Thyroid gland (tissue), 4 donors: ENCODE measurements around the gene PCDH1. TPM values are rescaled to one million over a fixed set of nuclear protein-coding genes. Genes with fewer than 3 reads are reported as not detected.
"Not testable (repeated sequence)": the region's sequence is repeated elsewhere in the genome, so short reads cannot be mapped to it uniquely, and the experiment has no call there.

Source experiments
- DNase-seq, 2 donors: peaks; one replicate each; pipeline ENCODE4 v3.0.0-alpha.2; 2019
- H3K27ac ChIP-seq, 3 donors: fragments of 200-600 bp; sonication (generic); 1 replicate in 2 of 3; 2 replicates in 1 of 3; pipeline ENCODE4 v1.5.1; 2016 to 2019; ENCODE audit warnings: mild to moderate bottlenecking in 1 of 3, moderate library complexity in 1 of 3
- H3K27me3 ChIP-seq: fragments of 200-600 bp; sonication (generic); one replicate; pipeline ENCODE4 v1.5.1; 2019
- H3K36me3 ChIP-seq, 2 donors: fragments of 200-600 bp; sonication (generic); one replicate each; pipeline ENCODE4 v1.5.1; 2016 to 2019
- H3K4me1 ChIP-seq, 2 donors: fragments of 200-600 bp; sonication (generic); one replicate each; pipeline ENCODE4 v1.5.1; 2017 to 2019
- H3K4me3 ChIP-seq, 3 donors: fragments of 200-600 bp; sonication (generic); replicated peaks in 1 of 3; 1 replicate in 2 of 3; 2 replicates in 1 of 3; pipeline ENCODE4 v1.5.1; 2016; ENCODE audit warnings: mild to moderate bottlenecking in 1 of 3
- H3K9me3 ChIP-seq: fragments of 200-600 bp; sonication (generic); one replicate; pipeline ENCODE4 v1.5.1; 2017
- CTCF ChIP-seq, 6 experiments: fragments of 200-600 bp in 3 of 6; fragments of 450-650 bp in 3 of 6; sonication (generic) in 3 of 6; IDR thresholded peaks; one replicate each; pipeline ENCODE4 v1.5.1; 2016 to 2019; ENCODE audit warnings: antibody characterized with exemption in 6 of 6, mild to moderate bottlenecking in 2 of 6, inconsistent platforms in 1 of 6, moderate library complexity in 1 of 6
- POLR2A ChIP-seq, 2 donors: fragments of 450-650 bp; IDR thresholded peaks; one replicate each; pipeline ENCODE4 v1.6.1; 2017; ENCODE audit warnings: antibody characterized with exemption in 2 of 2, mild to moderate bottlenecking in 2 of 2, moderate library complexity in 1 of 2
- WGBS, 2 donors: methylation state at CpG; one replicate each; pipeline ENCODE4 v1.1.5; 2017; 5-methylcytosine and 5-hydroxymethylcytosine counted together
- intact Hi-C: fragments of 100-400 bp; cut with DNase I; formaldehyde crosslinking; loops from one replicate; pipeline ENCODE4 v1.15.1; 2023
- total RNA-seq, 4 donors: library from RNA; depleted of rRNA; stranded (reverse); fragments of >200 nt; gene quantifications; one replicate each; pipeline ENCODE4 v1.2.3, GENCODE V29; 2016

Gene PCDH1
- total RNA-seq, 4 donors from 2014 or later = 23.4 to 76.2 (median 37.5) TPM

DNA sequence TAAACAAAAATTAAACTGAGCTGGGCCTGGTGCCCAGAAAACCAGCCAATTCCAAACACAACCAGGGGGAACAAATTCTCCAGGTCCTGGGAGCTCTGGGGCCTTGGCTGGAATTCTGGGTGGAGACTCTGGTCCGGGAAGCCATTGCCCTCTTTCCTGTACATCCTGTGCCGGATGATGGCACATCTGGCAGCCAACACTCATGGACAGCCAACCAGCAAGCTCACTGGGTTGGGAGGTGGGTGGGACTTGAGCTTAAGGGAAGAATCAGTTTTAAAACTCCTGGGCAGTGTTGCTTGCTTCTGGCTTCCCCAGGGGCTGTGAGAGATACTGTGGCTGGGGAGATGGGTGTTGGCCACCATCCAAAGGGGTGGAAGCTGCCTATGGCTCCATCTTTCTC is 56.1 kb downstream of the PCDH1 start:
- 29 to 44% methylated on average over 2 of the region's 2 CpGs for WGBS, 2 donors

DNA sequence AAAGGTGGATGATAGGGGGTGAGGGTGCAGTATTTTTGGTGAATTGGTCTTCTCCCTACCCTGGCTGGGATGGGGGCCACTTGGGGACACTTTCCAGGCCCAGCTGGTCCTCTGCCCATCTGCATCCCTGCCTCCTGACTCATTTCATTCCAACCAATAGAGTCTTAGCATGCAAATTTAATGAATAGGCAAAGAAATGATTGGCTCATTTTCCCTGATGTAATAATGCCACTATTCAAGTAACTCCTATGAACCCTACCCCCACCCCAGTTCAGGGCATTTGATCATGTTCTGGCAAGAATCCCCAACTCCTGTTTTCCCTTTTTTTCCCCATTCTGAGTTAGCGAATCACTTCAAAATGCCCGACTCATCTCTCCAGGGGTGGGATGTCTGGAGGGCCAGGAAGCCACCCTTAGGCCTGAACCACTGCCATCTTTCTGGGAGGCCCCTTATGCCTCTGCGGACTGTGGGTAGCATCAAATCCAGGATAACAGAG is 56.7 kb downstream of the PCDH1 start:
- peaks cover 0 to 4% of the 10 kb centered on the region in 2 donors for H3K4me1 ChIP-seq
- H3K36me3 ChIP-seq = no peaks in the 10 kb centered on the region
- TF ChIP-seq POLR2A (IDR thresholded peaks at IDR 0.05) = no peak
- no peak for TF ChIP-seq CTCF (IDR thresholded peaks at IDR 0.05)
- DNase-seq = no peak
- no peaks in the 10 kb centered on the region for H3K27me3 ChIP-seq
- 41 to 63% methylated on average over 3 of the region's 3 CpGs for WGBS, 2 donors
- H3K4me3 ChIP-seq = no peak overlapping the region
- peak overlapping the region; percentile 18 to 65 (median 37) for H3K27ac ChIP-seq
- intact Hi-C loops = no loop called here
- H3K9me3 ChIP-seq = no peaks in the 10 kb centered on the region

More for the DNA sequence above, 56.1 kb downstream of the PCDH1 start:
- Histone ChIP-seq H3K9me3 (no peaks in the 10 kb centered on the region), H3K27me3 (no peaks in the 10 kb centered on the region), H3K36me3 (no peaks in the 10 kb centered on the region), H3K27ac (peak overlapping the region in 2 of 3 donors; percentile 37 to 65), H3K4me3 (no peak overlapping the region), H3K4me1 (no peaks in the 10 kb centered on the region)
- no peak for DNase-seq
- TF ChIP-seq POLR2A (IDR thresholded peaks at IDR 0.05) (no peak), CTCF (IDR thresholded peaks at IDR 0.05) (no peak)
- intact Hi-C loops = no loop called here

GRCh38 chr5:141820686-141821085 is 57.5 kb downstream of the PCDH1 start:
- H3K36me3 ChIP-seq, intact Hi-C loops, H3K27ac ChIP-seq, H3K27me3 ChIP-seq, H3K4me1 ChIP-seq, DNase-seq, H3K9me3 ChIP-seq, H3K4me3 ChIP-seq: not testable (repeated sequence)
- WGBS, 2 donors = 88 to 92% methylated on average over 15 of the region's 15 CpGs

DNA sequence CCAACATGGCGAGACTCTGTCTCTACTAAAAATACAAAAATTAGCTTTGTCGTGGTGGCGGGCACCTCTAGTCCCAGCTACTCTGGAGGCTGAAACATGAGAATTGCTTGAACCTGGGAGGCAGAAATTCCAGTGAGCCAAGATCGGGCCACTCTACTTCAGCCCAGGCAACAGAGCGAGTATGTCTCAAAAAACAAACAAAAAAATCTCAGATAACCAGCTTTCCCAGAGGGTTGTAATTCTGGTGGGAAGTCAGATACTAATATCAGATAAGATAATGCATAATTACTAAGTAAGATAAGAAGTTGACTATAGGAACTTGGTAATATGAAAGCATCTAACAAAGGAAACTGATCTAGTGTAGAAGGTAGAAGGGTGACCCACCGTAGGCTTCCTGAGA is 60.6 kb downstream of the PCDH1 start:
- no peak overlapping the region for H3K27ac ChIP-seq
- 86 to 89% methylated on average over 6 of the region's 6 CpGs for WGBS, 2 donors
- peaks cover 0 to 5% of the 10 kb centered on the region in 2 donors for H3K4me1 ChIP-seq
- no peak for DNase-seq
- no peak overlapping the region for H3K4me3 ChIP-seq
- TF ChIP-seq POLR2A (IDR thresholded peaks at IDR 0.05) = no peak
- TF ChIP-seq CTCF (IDR thresholded peaks at IDR 0.05) = no peak
- intact Hi-C loops = no loop called here
- H3K36me3 ChIP-seq = no peaks in the 10 kb centered on the region
- H3K9me3 ChIP-seq = no peaks in the 10 kb centered on the region
- H3K27me3 ChIP-seq = no peaks in the 10 kb centered on the region

DNA sequence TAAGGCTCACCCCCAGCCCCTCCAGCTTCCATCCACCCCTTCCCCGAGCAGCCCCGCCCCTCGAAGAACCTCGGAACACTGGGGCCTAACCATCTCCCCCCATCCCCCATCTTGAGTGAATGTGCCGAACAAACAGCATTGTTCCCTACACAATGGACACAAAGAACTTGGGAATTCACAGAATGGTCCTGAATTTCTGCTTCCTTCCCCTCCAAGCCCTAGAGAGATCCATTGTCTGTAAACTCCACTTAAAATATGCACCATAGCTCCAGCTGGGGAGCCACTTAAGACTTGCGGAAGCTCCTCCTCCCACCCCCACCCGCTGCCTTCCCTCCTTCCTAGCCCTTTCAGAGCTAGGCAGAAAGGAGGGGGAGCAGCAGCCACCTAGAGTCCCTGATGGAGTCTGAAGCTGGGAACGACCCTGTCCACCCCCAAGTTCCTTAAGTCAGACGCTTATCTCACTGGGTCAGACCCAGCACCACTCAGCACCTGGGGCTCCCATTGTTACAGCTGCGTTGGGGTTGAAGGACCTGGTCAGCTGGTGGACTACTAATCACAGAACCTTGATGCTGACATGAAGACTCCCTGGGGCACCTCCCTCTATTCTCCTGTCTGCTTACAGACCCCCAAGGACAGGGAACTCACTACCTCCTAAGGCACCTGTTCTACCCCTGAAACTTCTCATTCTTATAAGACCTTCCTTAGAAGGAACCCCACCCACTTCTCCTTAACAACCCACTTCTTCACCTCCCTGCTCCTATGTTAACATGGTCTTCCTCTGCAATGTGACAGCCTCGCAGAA is 61.4 kb downstream of the PCDH1 start:
- H3K9me3 ChIP-seq = no peaks in the 10 kb centered on the region
- no peaks in the 10 kb centered on the region for H3K27me3 ChIP-seq
- DNase-seq = no peak
- H3K27ac ChIP-seq = no peak overlapping the region
- intact Hi-C loops = no loop called here
- 21 to 36% methylated on average over 11 of the region's 11 CpGs for WGBS, 2 donors
- TF ChIP-seq CTCF (IDR thresholded peaks at IDR 0.05) (no peak), POLR2A (IDR thresholded peaks at IDR 0.05) (no peak)
- peaks cover 0 to 5% of the 10 kb centered on the region in 2 donors for H3K4me1 ChIP-seq
- H3K4me3 ChIP-seq = no peak overlapping the region
- H3K36me3 ChIP-seq = no peaks in the 10 kb centered on the region
